ENCODE measurements around the gene WDR20.

The WDR20 gene

GRCh38 chr14:102192840-102193502 lies 53.3 kb downstream of the WDR20 start:
- POLR2A ChIA-PET, result no interaction called here
- CTCF ChIA-PET, result no interaction called here
- DNase-seq (ENCODE audit: extremely low spot score), result no peak
- no peak for TF ChIP-seq FOXK2 (IDR thresholded peaks at IDR 0.05)
- no peak for TF ChIP-seq ZNF384 (IDR thresholded peaks at IDR 0.05)
- TF ChIP-seq HDGF (IDR thresholded peaks at IDR 0.05; ENCODE audit: borderline replicate concordance), result no peak
- no peak for TF ChIP-seq BHLHE40 (IDR thresholded peaks at IDR 0.05; ENCODE audit: borderline replicate concordance)
- no peak for TF ChIP-seq L3MBTL2 (conservative IDR thresholded peaks at IDR 0.05)
- no peak for TF ChIP-seq ARNT (IDR thresholded peaks at IDR 0.05)
- TF ChIP-seq FOXA1 (IDR thresholded peaks at IDR 0.05), result no peak
- no peak for TF ChIP-seq PKNOX1 (IDR thresholded peaks at IDR 0.05)
- no peak for TF ChIP-seq TARDBP (IDR thresholded peaks at IDR 0.05)
- no peak for TF ChIP-seq SP1 (IDR thresholded peaks at IDR 0.05)
- no peak for TF ChIP-seq ELF4 (IDR thresholded peaks at IDR 0.05)
- TF ChIP-seq FOXM1 (IDR thresholded peaks at IDR 0.05; ENCODE audit: borderline replicate concordance), result no peak
- TF ChIP-seq LEF1 (IDR thresholded peaks at IDR 0.05; ENCODE audit: borderline replicate concordance), result no peak
- TF ChIP-seq CTBP1 (IDR thresholded peaks at IDR 0.05; ENCODE audit: borderline replicate concordance), result no peak
- TF ChIP-seq SUZ12 (IDR thresholded peaks at IDR 0.05), result no peak
- no peak for TF ChIP-seq NFRKB (IDR thresholded peaks at IDR 0.05)

DNA sequence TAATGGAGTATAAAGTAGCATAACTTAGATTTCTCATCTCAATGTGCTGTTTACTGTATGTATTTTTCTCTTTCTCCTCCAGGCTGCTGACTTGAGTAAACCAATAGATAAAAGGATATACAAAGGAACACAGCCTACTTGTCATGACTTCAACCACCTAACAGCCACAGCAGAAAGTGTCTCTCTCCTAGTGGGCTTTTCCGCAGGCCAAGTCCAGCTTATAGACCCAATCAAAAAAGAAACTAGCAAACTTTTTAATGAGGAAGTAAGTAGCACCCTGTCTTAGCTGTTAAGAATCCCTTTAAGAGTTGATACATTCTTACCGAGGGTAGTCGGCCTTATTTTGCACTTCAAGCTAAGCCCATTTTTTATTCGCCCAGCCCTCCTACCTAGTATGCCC lies 55.2 kb downstream of the WDR20 start:
- DNase-seq (ENCODE audit: extremely low spot score), result no peak
- POLR2A ChIA-PET, result no interaction called here
- TF ChIP-seq ARNT (IDR thresholded peaks at IDR 0.05) (no peak), L3MBTL2 (conservative IDR thresholded peaks at IDR 0.05) (no peak), SP1 (IDR thresholded peaks at IDR 0.05) (no peak), PKNOX1 (IDR thresholded peaks at IDR 0.05) (no peak), LEF1 (IDR thresholded peaks at IDR 0.05; ENCODE audit: borderline replicate concordance) (no peak)
- CTCF ChIA-PET, result interaction anchor here (0.6 kb wide), 1 partner anchor 120 kb away, joined by 3 read pairs; no protein-coding TSS in a partner anchor

GRCh38 chr14:102195446-102195845 lies 55.7 kb downstream of the WDR20 start:
- DNase-seq (ENCODE audit: extremely low spot score), result no peak
- ChIA-PET CTCF (no interaction called here), POLR2A (no interaction called here)
- TF ChIP-seq BHLHE40 (IDR thresholded peaks at IDR 0.05; ENCODE audit: borderline replicate concordance) (no peak), SUZ12 (IDR thresholded peaks at IDR 0.05) (no peak), ELF4 (IDR thresholded peaks at IDR 0.05) (no peak), FOXM1 (IDR thresholded peaks at IDR 0.05; ENCODE audit: borderline replicate concordance) (no peak), NFRKB (IDR thresholded peaks at IDR 0.05) (no peak), L3MBTL2 (conservative IDR thresholded peaks at IDR 0.05) (no peak), FOXA1 (IDR thresholded peaks at IDR 0.05) (no peak), FOXK2 (IDR thresholded peaks at IDR 0.05) (no peak)

GRCh38 chr14:102196039-102196901 lies 56.6 kb downstream of the WDR20 start:
- ChIA-PET POLR2A (interaction anchor here (1.4 kb wide), 1 partner anchor 9 kb away, joined by 3 read pairs; no protein-coding TSS in a partner anchor), CTCF (no interaction called here)
- DNase-seq (ENCODE audit: extremely low spot score), result no peak
- TF ChIP-seq ELF4 (IDR thresholded peaks at IDR 0.05) (no peak), PKNOX1 (IDR thresholded peaks at IDR 0.05) (no peak), FOXK2 (IDR thresholded peaks at IDR 0.05) (no peak), HDGF (IDR thresholded peaks at IDR 0.05; ENCODE audit: borderline replicate concordance) (no peak), LEF1 (IDR thresholded peaks at IDR 0.05; ENCODE audit: borderline replicate concordance) (no peak), NFRKB (IDR thresholded peaks at IDR 0.05) (no peak), SP1 (IDR thresholded peaks at IDR 0.05) (no peak), CTBP1 (IDR thresholded peaks at IDR 0.05; ENCODE audit: borderline replicate concordance) (no peak), L3MBTL2 (conservative IDR thresholded peaks at IDR 0.05) (no peak)

GRCh38 chr14:102196902-102197230 lies 57.2 kb downstream of the WDR20 start:
- ChIA-PET CTCF (no interaction called here), POLR2A (interaction anchor here (1.4 kb wide), 1 partner anchor 9 kb away, joined by 3 read pairs; no protein-coding TSS in a partner anchor)
- DNase-seq (ENCODE audit: extremely low spot score), result no peak
- TF ChIP-seq FOXM1 (IDR thresholded peaks at IDR 0.05; ENCODE audit: borderline replicate concordance), result no peak

GRCh38 chr14:102197317-102197853 lies 57.7 kb downstream of the WDR20 start:
- ChIA-PET CTCF (no interaction called here), POLR2A (interaction anchor here (1.4 kb wide), 1 partner anchor 10 kb away, joined by 3 read pairs; no protein-coding TSS in a partner anchor)
- TF ChIP-seq SUZ12 (IDR thresholded peaks at IDR 0.05), result no peak
- DNase-seq (ENCODE audit: extremely low spot score), result no peak

All from HEK293T (cell line).